HFFc6 (cell line): ENCODE data around the gene SNX11. TPM values are rescaled to one million over a fixed set of nuclear protein-coding genes. Genes with fewer than 3 reads are reported as not detected.
A peak's percentile ranks its signal among the peaks of the same experiment; 100 is the strongest.

Source experiments
- DNase-seq: peaks from one replicate; pipeline ENCODE4 v3.0.0-alpha.2; 2018
- H3K27ac Mint-ChIP-seq: 2 replicates; pipeline ENCODE4 v1.8.0; 2020; ENCODE audit warnings: mild to moderate bottlenecking, mixed read lengths
- H3K27me3 Mint-ChIP-seq: 2 replicates; pipeline ENCODE4 v1.8.0; 2021; ENCODE audit warnings: mild to moderate bottlenecking, moderate library complexity, mixed read lengths; ENCODE audit not compliant: insufficient read depth
- H3K36me3 Mint-ChIP-seq: 2 replicates; pipeline ENCODE4 v1.8.0; 2021; ENCODE audit warnings: low read depth, mixed read lengths
- H3K4me1 Mint-ChIP-seq: 2 replicates; pipeline ENCODE4 v1.8.0; 2020; ENCODE audit warnings: low read depth, mixed read lengths
- H3K4me3 Mint-ChIP-seq: 2 replicates; pipeline ENCODE4 v1.8.0; 2020; ENCODE audit warnings: mild to moderate bottlenecking, moderate library complexity, mixed read lengths
- H3K9me3 Mint-ChIP-seq: 2 replicates; pipeline ENCODE4 v1.8.0; 2020; ENCODE audit warnings: mild to moderate bottlenecking, mixed read lengths
- total RNA-seq, 6 experiments: library from RNA; stranded (reverse); fragmentation: NEBNext Ultra II Directional; extraction: Animal tissue kit (Norgen Biotek cat#: 25700); gene quantifications; 2 replicates in 1 of 6; 3 replicates in 5 of 6; pipeline ENCODE4 v1.2.3, GENCODE V29; 2021
- TF ChIP-seq, protein P1 (sequence below): fragments of 200-600 bp; sonication (generic); IDR thresholded peaks from 2 replicates; pipeline ENCODE4 v1.5.0; 2021; ENCODE audit warnings: antibody characterized with exemption, mild to moderate bottlenecking

SNX11 gene
- total RNA-seq, 6 experiments from 2014 or later, result 16.5 to 21.9 (median 19.6) TPM

DNA sequence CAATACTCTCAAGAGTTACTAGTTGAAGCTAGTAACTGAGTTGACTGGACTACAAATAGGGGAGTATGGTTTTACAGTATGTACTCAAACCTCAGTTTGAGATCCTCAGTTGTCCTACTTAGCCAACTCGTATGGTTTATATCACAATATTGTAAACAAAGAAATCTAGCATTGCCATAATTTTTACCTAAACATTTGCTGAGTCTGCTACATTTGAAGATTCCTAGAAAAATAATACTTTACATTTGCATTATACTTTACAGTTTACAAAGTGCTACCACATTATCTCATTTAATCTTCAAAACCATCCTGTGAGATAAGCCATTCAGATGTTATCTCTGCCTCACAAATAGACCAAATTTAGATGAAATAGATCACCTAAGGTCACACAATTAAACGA, 22.6 kb upstream of the SNX11 start:
- Mint-ChIP-seq H3K36me3 (peaks cover 5% of the 10 kb centered on the region; the same call in 1 of the 2 replicates), H3K4me3 (no peak overlapping the region), H3K4me1 (no peaks in the 10 kb centered on the region), H3K27ac (no peak overlapping the region), H3K9me3 (no peaks in the 10 kb centered on the region), H3K27me3 (no peaks in the 10 kb centered on the region)
- TF ChIP-seq, protein P1, sequence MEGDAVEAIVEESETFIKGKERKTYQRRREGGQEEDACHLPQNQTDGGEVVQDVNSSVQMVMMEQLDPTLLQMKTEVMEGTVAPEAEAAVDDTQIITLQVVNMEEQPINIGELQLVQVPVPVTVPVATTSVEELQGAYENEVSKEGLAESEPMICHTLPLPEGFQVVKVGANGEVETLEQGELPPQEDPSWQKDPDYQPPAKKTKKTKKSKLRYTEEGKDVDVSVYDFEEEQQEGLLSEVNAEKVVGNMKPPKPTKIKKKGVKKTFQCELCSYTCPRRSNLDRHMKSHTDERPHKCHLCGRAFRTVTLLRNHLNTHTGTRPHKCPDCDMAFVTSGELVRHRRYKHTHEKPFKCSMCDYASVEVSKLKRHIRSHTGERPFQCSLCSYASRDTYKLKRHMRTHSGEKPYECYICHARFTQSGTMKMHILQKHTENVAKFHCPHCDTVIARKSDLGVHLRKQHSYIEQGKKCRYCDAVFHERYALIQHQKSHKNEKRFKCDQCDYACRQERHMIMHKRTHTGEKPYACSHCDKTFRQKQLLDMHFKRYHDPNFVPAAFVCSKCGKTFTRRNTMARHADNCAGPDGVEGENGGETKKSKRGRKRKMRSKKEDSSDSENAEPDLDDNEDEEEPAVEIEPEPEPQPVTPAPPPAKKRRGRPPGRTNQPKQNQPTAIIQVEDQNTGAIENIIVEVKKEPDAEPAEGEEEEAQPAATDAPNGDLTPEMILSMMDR, result no peak
- DNase-seq, result no peak

DNA sequence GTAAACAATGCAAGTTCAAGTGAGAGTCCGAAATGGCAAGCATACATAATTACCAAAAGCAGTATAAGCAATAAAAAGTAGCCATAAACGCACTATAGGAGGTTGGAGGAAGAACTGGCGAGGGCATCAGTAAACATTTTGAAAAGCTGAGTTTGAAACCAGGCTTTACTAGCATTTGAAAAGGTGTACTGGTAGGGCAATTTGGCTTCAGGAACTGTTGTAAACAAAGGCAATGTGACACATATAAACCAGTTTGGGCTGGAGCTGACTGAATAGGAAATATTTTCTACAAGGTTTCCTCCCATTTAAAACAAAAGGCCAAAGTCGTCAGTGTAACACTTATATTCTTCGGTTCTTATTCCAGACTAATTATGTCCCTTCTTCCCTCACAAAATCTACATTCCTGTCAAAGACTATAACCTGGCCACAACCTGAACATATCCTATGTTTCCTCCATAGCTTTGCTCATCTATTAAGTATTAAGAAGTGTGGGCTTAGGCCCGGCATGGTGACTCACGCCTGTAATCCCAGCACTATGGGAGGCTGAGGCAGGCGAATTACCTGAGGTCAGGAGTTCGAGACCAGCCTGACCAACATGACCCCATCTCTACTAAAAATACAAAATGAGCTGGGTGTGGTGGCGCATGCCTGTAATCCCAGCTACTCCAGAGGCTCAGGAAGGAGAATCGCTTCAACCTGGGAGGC, 14.1 kb upstream of the SNX11 start:
- H3K4me3 Mint-ChIP-seq, result no peak overlapping the region
- DNase-seq, result no peak
- no peaks in the 10 kb centered on the region for H3K9me3 Mint-ChIP-seq
- H3K4me1 Mint-ChIP-seq, result peaks cover 10% of the 10 kb centered on the region; the same call in 1 of the 2 replicates
- no peak overlapping the region for H3K27ac Mint-ChIP-seq
- no peaks in the 10 kb centered on the region; the same call in 1 of the 2 replicates for H3K27me3 Mint-ChIP-seq
- H3K36me3 Mint-ChIP-seq, result peaks cover 10% of the 10 kb centered on the region; the same call in 1 of the 2 replicates
- TF ChIP-seq, protein P1, result no peak

DNA sequence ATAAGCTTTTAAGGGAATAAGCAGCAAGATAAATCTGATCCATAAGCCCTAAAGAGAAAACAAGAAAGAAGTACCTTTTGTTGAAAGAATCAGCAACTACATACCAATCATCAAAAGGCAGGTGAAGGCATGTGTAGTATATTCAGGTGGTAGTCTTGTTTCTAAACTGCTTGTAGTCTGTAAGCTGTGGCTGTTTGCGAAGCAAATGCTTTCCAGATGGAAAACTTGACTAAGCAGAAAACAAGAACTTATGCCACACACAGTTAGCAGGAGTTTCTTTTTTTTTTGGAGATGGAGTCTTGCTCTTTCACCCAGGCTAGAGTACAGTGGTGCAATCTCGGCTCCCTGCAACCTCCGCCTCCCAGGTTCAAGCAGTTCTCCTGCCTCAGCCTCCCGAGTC, 12.0 kb upstream of the SNX11 start:
- TF ChIP-seq, protein P1, result no peak
- DNase-seq, result no peak
- Mint-ChIP-seq H3K27me3 (no peaks in the 10 kb centered on the region; the same call in 1 of the 2 replicates), H3K9me3 (no peaks in the 10 kb centered on the region), H3K36me3 (peaks cover 11% of the 10 kb centered on the region), H3K4me1 (peaks cover 18% of the 10 kb centered on the region), H3K4me3 (no peak overlapping the region), H3K27ac (no peak overlapping the region)

DNA sequence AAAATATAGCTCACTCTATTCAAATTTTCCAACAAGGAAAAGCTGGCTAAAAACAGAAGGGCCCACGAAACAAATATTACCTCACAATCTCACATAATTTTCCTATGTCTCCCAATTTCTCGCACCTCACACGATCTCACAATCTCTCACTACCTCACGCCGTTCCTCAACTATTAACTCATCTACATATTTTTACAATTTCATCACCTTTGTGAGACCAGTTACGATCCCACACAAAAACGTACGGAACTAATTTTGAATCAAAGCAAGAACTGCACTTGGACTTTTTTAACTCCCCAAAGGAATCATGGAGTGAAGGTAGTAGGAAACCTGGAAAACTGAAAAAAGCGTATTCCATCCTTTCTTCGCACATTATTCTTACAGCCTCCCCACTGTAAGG, 7.4 kb upstream of the SNX11 start:
- peaks cover 8% of the 10 kb centered on the region for H3K9me3 Mint-ChIP-seq
- H3K36me3 Mint-ChIP-seq, result peaks cover 5% of the 10 kb centered on the region
- H3K27ac Mint-ChIP-seq, result peak overlapping the region; percentile 83
- H3K4me3 Mint-ChIP-seq, result peak overlapping the region; percentile 88
- DNase-seq, result peak; percentile 53
- TF ChIP-seq, protein P1, result no peak
- H3K4me1 Mint-ChIP-seq, result peaks cover 18% of the 10 kb centered on the region
- no peaks in the 10 kb centered on the region; the same call in 1 of the 2 replicates for H3K27me3 Mint-ChIP-seq

DNA sequence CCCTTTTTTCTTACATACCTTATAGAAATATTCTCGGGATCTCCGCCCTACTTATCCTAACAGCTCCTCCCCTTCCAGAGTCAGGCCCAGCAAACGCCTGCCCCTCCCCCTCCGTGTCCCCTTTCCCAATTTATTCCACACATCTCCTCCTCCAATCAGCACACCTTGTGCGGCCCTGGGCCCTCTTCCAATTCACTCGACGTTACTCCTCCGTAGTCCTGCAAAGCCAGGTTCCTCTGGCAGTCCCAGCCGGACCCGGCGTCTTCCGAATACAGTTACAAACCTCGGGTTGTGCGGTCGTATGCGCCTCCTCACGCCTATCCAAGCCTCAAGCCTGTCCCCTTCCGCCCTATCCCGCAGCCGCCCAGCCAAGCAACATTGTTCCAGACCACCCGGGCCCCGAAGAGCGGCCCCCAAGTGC, 7.0 kb upstream of the SNX11 start:
- H3K4me3 Mint-ChIP-seq, result peak overlapping the region; percentile 88

More for the DNA sequence above, 7.0 kb upstream of the SNX11 start:
- peaks cover 8% of the 10 kb centered on the region for H3K9me3 Mint-ChIP-seq
- peaks cover 5% of the 10 kb centered on the region for H3K36me3 Mint-ChIP-seq
- peaks cover 18% of the 10 kb centered on the region for H3K4me1 Mint-ChIP-seq
- no peaks in the 10 kb centered on the region; the same call in 1 of the 2 replicates for H3K27me3 Mint-ChIP-seq
- H3K27ac Mint-ChIP-seq, result peak overlapping the region; percentile 83
- TF ChIP-seq, protein P1, result no peak
- peak; percentile 35 for DNase-seq
